ENCODE results near the gene SAMD13. TPM values are rescaled to one million over a fixed set of nuclear protein-coding genes. Genes with fewer than 3 reads are reported as not detected.

SAMD13 gene
- total RNA-seq, 1 experiment from 2014 or later: 0.59 TPM

- Histone ChIP-seq H3K4me3 (ENCODE audit: low read depth, low read length) (no peak overlapping the region), H3K27me3 (replicated peaks; ENCODE audit: control insufficient read depth, insufficient read depth, low read length) (no peaks in the 10 kb centered on the region), H3K36me3 (ENCODE audit: control insufficient read depth, insufficient read depth, low read length) (no peaks in the 10 kb centered on the region), H3K4me1 (no peaks in the 10 kb centered on the region), H3K9me3 (no peaks in the 10 kb centered on the region)
- Mint-ChIP-seq H3K9me3 (ENCODE audit: unreplicated experiment) (no peaks in the 10 kb centered on the region), H3K4me3 (ENCODE audit: unreplicated experiment) (no peak overlapping the region), H3K27me3 (ENCODE audit: insufficient read depth, unreplicated experiment) (no peaks in the 10 kb centered on the region), H3K27ac (ENCODE audit: unreplicated experiment) (no peak overlapping the region), H3K36me3 (ENCODE audit: insufficient read depth, unreplicated experiment) (peaks cover 4% of the 10 kb centered on the region), H3K4me1 (ENCODE audit: low read depth, unreplicated experiment) (no peaks in the 10 kb centered on the region)
- intact Hi-C loops (cut with micrococcal nuclease; ENCODE audit: unreplicated experiment): no loop called here
- ChIA-PET POLR2A (no interaction called here), CTCF (no interaction called here)
- no peak for TF ChIP-seq CTCF (IDR thresholded peaks at IDR 0.05; ENCODE audit: insufficient read depth in 1 of 2, low read depth in 1 of 2, low read length in 1 of 2, severe bottlenecking in 1 of 2, unreplicated experiment in 1 of 2)
- DNase-seq: no peak
- no TSS peak for BruUV-seq (replicated peaks)
These were observed 76.1 kb downstream of the SAMD13 start for GRCh38 chr1:84377480-84378095.

- TF ChIP-seq CTCF (IDR thresholded peaks at IDR 0.05; ENCODE audit: insufficient read depth in 1 of 2, low read depth in 1 of 2, low read length in 1 of 2, severe bottlenecking in 1 of 2, unreplicated experiment in 1 of 2): no peak
- BruUV-seq (replicated peaks): no TSS peak
- H3K9me3 ChIP-seq: no peaks in the 10 kb centered on the region
- Mint-ChIP-seq H3K27me3 (ENCODE audit: insufficient read depth, unreplicated experiment) (no peaks in the 10 kb centered on the region), H3K27ac (ENCODE audit: unreplicated experiment) (no peak overlapping the region), H3K9me3 (ENCODE audit: unreplicated experiment) (no peaks in the 10 kb centered on the region), H3K4me3 (ENCODE audit: unreplicated experiment) (no peak overlapping the region), H3K4me1 (ENCODE audit: low read depth, unreplicated experiment) (no peaks in the 10 kb centered on the region), H3K36me3 (ENCODE audit: insufficient read depth, unreplicated experiment) (peaks cover 4% of the 10 kb centered on the region)
- H3K4me1 ChIP-seq: no peaks in the 10 kb centered on the region
- intact Hi-C loops (cut with micrococcal nuclease; ENCODE audit: unreplicated experiment): no loop called here
- no peak overlapping the region for H3K4me3 ChIP-seq (ENCODE audit: low read depth, low read length)
- CTCF ChIA-PET: no interaction called here
- H3K27me3 ChIP-seq (replicated peaks; ENCODE audit: control insufficient read depth, insufficient read depth, low read length): no peaks in the 10 kb centered on the region
- POLR2A ChIA-PET: no interaction called here
- no peak for DNase-seq
- no peaks in the 10 kb centered on the region for H3K36me3 ChIP-seq (ENCODE audit: control insufficient read depth, insufficient read depth, low read length)
These were observed 77.8 kb downstream of the SAMD13 start for GRCh38 chr1:84379138-84379916.

GRCh38 chr1:84379917-84380180 is 78.3 kb downstream of the SAMD13 start:
- CTCF ChIA-PET: no interaction called here
- no peak overlapping the region for H3K27ac Mint-ChIP-seq (ENCODE audit: unreplicated experiment)
- intact Hi-C loops (cut with micrococcal nuclease; ENCODE audit: unreplicated experiment): no loop called here

More at GRCh38 chr1:84379917-84380180, 78.3 kb downstream of the SAMD13 start:
- H3K4me1 ChIP-seq: no peaks in the 10 kb centered on the region
- H3K4me3 ChIP-seq (ENCODE audit: low read depth, low read length): no peak overlapping the region
- H3K9me3 ChIP-seq: no peaks in the 10 kb centered on the region
- Mint-ChIP-seq H3K4me1 (ENCODE audit: low read depth, unreplicated experiment) (no peaks in the 10 kb centered on the region), H3K9me3 (ENCODE audit: unreplicated experiment) (no peaks in the 10 kb centered on the region), H3K36me3 (ENCODE audit: insufficient read depth, unreplicated experiment) (peaks cover 4% of the 10 kb centered on the region), H3K27me3 (ENCODE audit: insufficient read depth, unreplicated experiment) (no peaks in the 10 kb centered on the region), H3K4me3 (ENCODE audit: unreplicated experiment) (no peak overlapping the region)
- H3K36me3 ChIP-seq (ENCODE audit: control insufficient read depth, insufficient read depth, low read length): no peaks in the 10 kb centered on the region
- no peak for TF ChIP-seq CTCF (IDR thresholded peaks at IDR 0.05; ENCODE audit: insufficient read depth in 1 of 2, low read depth in 1 of 2, low read length in 1 of 2, severe bottlenecking in 1 of 2, unreplicated experiment in 1 of 2)
- no peaks in the 10 kb centered on the region for H3K27me3 ChIP-seq (replicated peaks; ENCODE audit: control insufficient read depth, insufficient read depth, low read length)
- no TSS peak for BruUV-seq (replicated peaks)
- POLR2A ChIA-PET: no interaction called here
- no peak for DNase-seq
